ENCODE measurements around the gene CRTAP.

- TF ChIP-seq EZH2 (IDR thresholded peaks at IDR 0.05; ENCODE audit: insufficient read depth, poor library complexity, severe bottlenecking) (no peak), EZH2phosphoT487 (IDR thresholded peaks at IDR 0.05; ENCODE audit: insufficient read depth, low read depth) (no peak)
These were observed 51.6 kb downstream of the CRTAP start for GRCh38 chr3:33165372-33165771.
